IMR-90 (cell line): ENCODE measurements around the gene FAM234B. TPM values are rescaled to one million over a fixed set of nuclear protein-coding genes. Genes with fewer than 3 reads are reported as not detected.
A peak's percentile ranks its signal among the peaks of the same experiment; 100 is the strongest.

Experiments
- ATAC-seq: fragments of 200-7000 bp; cut with Tn5 transposase; 2 replicates; pipeline ENCODE4 v1.9.1; 2020; ENCODE audit warnings: low read depth, mild to moderate bottlenecking, moderate library complexity
- BruUV-seq: library from RNA; stranded (reverse); fragments of 400-500 nt; replicated peaks from 2 replicates; lab custom pipeline; 2021; lab: Mats Ljungman, UMichigan
- CTCF ChIA-PET: fragments of 300-600 bp; formaldehyde crosslinking; extraction: SDS; loops from one replicate; lab custom pipeline; 2021; ENCODE audit warnings: antibody characterized with exemption; lab: Yijun Ruan, JAX
- POLR2A ChIA-PET: fragments of 300-600 bp; sonication (Branson Sonifier 250); formaldehyde crosslinking; loops from one replicate; lab custom pipeline; 2022; ENCODE audit warnings: antibody characterized with exemption; ENCODE audit not compliant: unreplicated experiment; lab: Charles Lee
- DNase-seq: peaks from one replicate; pipeline ENCODE4 v3.0.0; 2013
- H2AFZ ChIP-seq: replicated peaks from 2 replicates; pipeline ENCODE3; 2013; ENCODE audit warnings: low read length, mild to moderate bottlenecking; ENCODE audit not compliant: poor library complexity
- H2AK5ac ChIP-seq: 2 replicates; pipeline ENCODE4 v1.6.1; 2013; ENCODE audit warnings: low read depth, low read length, inconsistent platforms
- H2AK9ac ChIP-seq: replicated peaks from 2 replicates; pipeline ENCODE3; 2013; ENCODE audit warnings: mild to moderate bottlenecking, low read depth, low read length, moderate library complexity; ENCODE audit not compliant: poor library complexity
- H2BK120ac ChIP-seq: 2 replicates; pipeline ENCODE4 v1.6.1; 2013; ENCODE audit warnings: low read depth, low read length, inconsistent platforms
- H2BK15ac ChIP-seq: 3 replicates; pipeline ENCODE4 v1.6.1; 2013; ENCODE audit warnings: low read depth, low read length, inconsistent platforms
- H2BK20ac ChIP-seq: 2 replicates; pipeline ENCODE4 v1.6.1; 2013; ENCODE audit warnings: low read depth, mild to moderate bottlenecking, inconsistent platforms, low read length, moderate library complexity
- H2BK5ac ChIP-seq: 2 replicates; pipeline ENCODE4 v1.6.1; 2013; ENCODE audit warnings: mild to moderate bottlenecking, low read depth, low read length, inconsistent platforms; ENCODE audit not compliant: poor library complexity, severe bottlenecking
- H3K14ac ChIP-seq: replicated peaks from 2 replicates; pipeline ENCODE4 v1.6.1; 2013; ENCODE audit warnings: low read depth, low read length, inconsistent platforms
- H3K18ac ChIP-seq: 2 replicates; pipeline ENCODE4 v1.6.1; 2013; ENCODE audit warnings: low read depth, low read length, control low read depth
- H3K23ac ChIP-seq: 2 replicates; pipeline ENCODE4 v1.6.1; 2013; ENCODE audit warnings: low read depth, low read length, inconsistent platforms
- H3K27ac ChIP-seq: 2 replicates; pipeline ENCODE4 v1.5.1; 2013; ENCODE audit warnings: mild to moderate bottlenecking, control low read depth, low read length; ENCODE audit not compliant: insufficient read depth
- H3K27me3 ChIP-seq: 2 replicates; pipeline ENCODE4 v1.6.1; 2013; ENCODE audit warnings: low read length; ENCODE audit not compliant: control insufficient read depth, insufficient read depth
- H3K36me3 ChIP-seq: 2 replicates; pipeline ENCODE4 v1.6.1; 2013; ENCODE audit warnings: low read length, mixed read lengths; ENCODE audit not compliant: control insufficient read depth, insufficient read depth
- H3K4ac ChIP-seq: 2 replicates; pipeline ENCODE4 v1.6.1; 2013; ENCODE audit warnings: low read depth, low read length, inconsistent platforms
- H3K4me1 ChIP-seq: 2 replicates; pipeline ENCODE4 v1.6.1; 2013; ENCODE audit warnings: low read length, mixed read lengths; ENCODE audit not compliant: control insufficient read depth, insufficient read depth
- H3K4me2 ChIP-seq: 2 replicates; pipeline ENCODE4 v1.6.1; 2013; ENCODE audit warnings: low read depth, mild to moderate bottlenecking, control low read depth, low read length, moderate library complexity
- H3K4me3 ChIP-seq: 2 replicates; pipeline ENCODE4 v1.5.1; 2013; ENCODE audit warnings: low read depth, mild to moderate bottlenecking, control low read depth, low read length, moderate library complexity; ENCODE audit not compliant: insufficient read depth
- H3K56ac ChIP-seq: 2 replicates; pipeline ENCODE4 v1.6.1; 2013; ENCODE audit warnings: low read length, inconsistent platforms; ENCODE audit not compliant: insufficient read depth; ENCODE audit errors: extremely low read depth
- H3K79me1 ChIP-seq, 2 experiments: 2 replicates each; pipeline ENCODE4 v1.6.1; 2013; ENCODE audit warnings: low read length in 2 of 2, inconsistent platforms in 1 of 2, low read depth in 1 of 2
- H3K9ac ChIP-seq: 2 replicates; pipeline ENCODE4 v1.6.1; 2013; ENCODE audit warnings: low read depth, low read length, control low read depth
- H3K9me1 ChIP-seq: 2 replicates; pipeline ENCODE4 v1.6.1; 2013; ENCODE audit warnings: low read length, inconsistent platforms; ENCODE audit not compliant: insufficient read depth
- H3K9me3 ChIP-seq: 2 replicates; pipeline ENCODE4 v1.6.1; 2013; ENCODE audit warnings: low read length; ENCODE audit not compliant: control insufficient read depth, insufficient read depth
- H4K20me1 ChIP-seq: 2 replicates; pipeline ENCODE4 v1.6.1; 2013; ENCODE audit warnings: low read length, inconsistent platforms; ENCODE audit not compliant: insufficient read depth
- H4K5ac ChIP-seq: 2 replicates; pipeline ENCODE4 v1.6.1; 2013; ENCODE audit warnings: mild to moderate bottlenecking, low read depth, low read length, control low read depth
- H4K8ac ChIP-seq, 2 experiments: 2 replicates each; pipeline ENCODE4 v1.6.1; 2013; ENCODE audit warnings: low read depth in 2 of 2, low read length in 2 of 2, control low read depth in 1 of 2, inconsistent platforms in 1 of 2
- H4K91ac ChIP-seq: 2 replicates; pipeline ENCODE4 v1.6.1; 2013; ENCODE audit warnings: low read depth, low read length, inconsistent platforms; ENCODE audit not compliant: insufficient read depth
- BHLHE40 ChIP-seq: fragments of 150-350 bp; IDR thresholded peaks from 2 replicates; pipeline ENCODE4 v1.6.1; 2016; ENCODE audit warnings: mild to moderate bottlenecking, low read depth, low read length
- CEBPB ChIP-seq: IDR thresholded peaks from 2 replicates; pipeline ENCODE4 v1.6.1; 2012; ENCODE audit warnings: low read depth, low read length, improper control_type of control experiment
- CHD1 ChIP-seq: IDR thresholded peaks from 2 replicates; pipeline ENCODE4 v1.6.1; 2012; ENCODE audit warnings: low read depth, low read length, improper control_type of control experiment
- CTCF ChIP-seq: conservative IDR thresholded peaks from 2 replicates; pipeline ENCODE4 v1.5.1; 2012; ENCODE audit warnings: mild to moderate bottlenecking, low read depth, low read length, improper control_type of control experiment
- ELK1 ChIP-seq: fragments of 150-350 bp; IDR thresholded peaks from 2 replicates; pipeline ENCODE4 v1.6.1; 2016; ENCODE audit warnings: low read depth, mild to moderate bottlenecking, low read length, moderate library complexity, borderline replicate concordance
- FOS ChIP-seq: fragments of 150-350 bp; IDR thresholded peaks from 2 replicates; pipeline ENCODE4 v1.6.1; 2016; ENCODE audit warnings: low read depth, low read length
- MAFK ChIP-seq: IDR thresholded peaks from 2 replicates; pipeline ENCODE4 v1.6.1; 2012; ENCODE audit warnings: low read depth, low read length, improper control_type of control experiment
- MAZ ChIP-seq: IDR thresholded peaks from 2 replicates; pipeline ENCODE4 v1.6.1; 2012; ENCODE audit warnings: low read depth, mild to moderate bottlenecking, low read length, improper control_type of control experiment, moderate library complexity, borderline replicate concordance
- MXI1 ChIP-seq: IDR thresholded peaks from 2 replicates; pipeline ENCODE4 v1.6.1; 2012; ENCODE audit warnings: low read depth, mild to moderate bottlenecking, low read length, moderate library complexity, borderline replicate concordance
- NFE2L2 ChIP-seq: fragments of 150-350 bp; IDR thresholded peaks from 2 replicates; pipeline ENCODE4 v1.6.1; 2016; ENCODE audit warnings: low read depth, mild to moderate bottlenecking, low read length
- POLR2A ChIP-seq: IDR thresholded peaks from 2 replicates; pipeline ENCODE4 v1.6.1; 2012; ENCODE audit warnings: mild to moderate bottlenecking, low read depth, low read length
- RAD21 ChIP-seq: IDR thresholded peaks from 2 replicates; pipeline ENCODE4 v1.6.1; 2012; ENCODE audit warnings: low read length, improper control_type of control experiment
- RCOR1 ChIP-seq: IDR thresholded peaks from 2 replicates; pipeline ENCODE4 v1.6.1; 2012; ENCODE audit warnings: mild to moderate bottlenecking, low read length, improper control_type of control experiment; ENCODE audit not compliant: insufficient replicate concordance
- RFX5 ChIP-seq: IDR thresholded peaks from 2 replicates; pipeline ENCODE4 v1.8.0; 2012; ENCODE audit warnings: low read depth, mild to moderate bottlenecking, low read length, moderate library complexity
- SMC3 ChIP-seq: fragments of 150-350 bp; IDR thresholded peaks from 2 replicates; pipeline ENCODE4 v1.6.1; 2016; ENCODE audit warnings: low read depth, mild to moderate bottlenecking, antibody characterized with exemption, low read length, moderate library complexity
- WGBS, 2 experiments: methylation state at CpG; one replicate each; pipeline versions ENCODE4 v1.1.5 to v1.1.7; 2013; ENCODE audit warnings: missing lambda C conversion rate in 2 of 2; ENCODE audit not compliant: insufficient read length in 1 of 2; ENCODE audit errors: extremely low coverage in 2 of 2; 5-methylcytosine and 5-hydroxymethylcytosine counted together
- dilution Hi-C: fragments of 300-500 bp; cut with HindIII; formaldehyde crosslinking; loops from one replicate; pipeline ENCODE4 v1.14.3; 2018; ENCODE audit warnings: low sequenced_read_pairs; ENCODE audit not compliant: unreplicated experiment
- in situ Hi-C: fragments of 300-500 bp; cut with MboI; formaldehyde crosslinking; loops from 3 replicates; pipeline ENCODE4 v1.14.3; 2019; ENCODE audit warnings: low sequenced_read_pairs, inconsistent platforms, mixed read lengths
- intact Hi-C: fragments of 100-400 bp; cut with micrococcal nuclease; formaldehyde crosslinking; loops from 2 replicates; pipeline ENCODE4 v1.10.0; 2022
- polyA plus RNA-seq, 3 experiments: library from polyadenylated mRNA; depleted of rRNA; stranded (reverse); fragments of >200 nt; gene quantifications; 2 replicates each; pipeline ENCODE4 v1.2.3, GENCODE V29; 2012; ENCODE audit warnings: low replicate concordance in 1 of 3
- total RNA-seq: library from RNA; depleted of rRNA; stranded (reverse); fragments of >200 nt; gene quantifications from 2 replicates; pipeline ENCODE4 v1.2.3, GENCODE V29; 2012
- TF ChIP-seq, protein P1 (sequence below): fragments of 150-350 bp; IDR thresholded peaks from 2 replicates; pipeline ENCODE4 v1.6.1; 2017; ENCODE audit warnings: mild to moderate bottlenecking, antibody characterized with exemption, low read length, low read depth

The FAM234B gene
- total and polyA plus RNA-seq, 2 of the 4 experiments (the other 2 are of a cell fraction) = 3.6 to 8.6 TPM

- dilution Hi-C loops = no loop called here
- intact Hi-C loops = no loop called here
- Histone ChIP-seq H3K79me1 (peaks cover 0 to 12% of the 10 kb centered on the region in 2 experiments; a peak in 2 of 4 replicates), H2AFZ (no peak overlapping the region), H2BK20ac (peak overlapping the region; percentile 9; the same call in 1 of the 2 replicates), H3K4ac (0 out of 2 replicates have a peak overlapping the region, but pooled peaks have one; percentile 10), H4K5ac (no peak overlapping the region), H3K18ac (no peak overlapping the region), H4K8ac (no peak overlapping the region), H3K4me3 (no peak overlapping the region), H3K9ac (no peak overlapping the region), H3K56ac (no peak overlapping the region), H2BK5ac (no peak overlapping the region), H2AK9ac (no peak overlapping the region), H3K27ac (no peak overlapping the region), H3K27me3 (no peaks in the 10 kb centered on the region), H4K20me1 (no peaks in the 10 kb centered on the region), H3K9me1 (peaks cover 14% of the 10 kb centered on the region), H3K9me3 (no peaks in the 10 kb centered on the region; the same call in 1 of the 2 replicates), H3K14ac (no peak overlapping the region), H3K23ac (no peak overlapping the region), H3K4me1 (peaks cover 26% of the 10 kb centered on the region), H2BK120ac (no peak overlapping the region), H3K36me3 (no peaks in the 10 kb centered on the region), H2AK5ac (0 out of 2 replicates have a peak overlapping the region, but pooled peaks have one; percentile 35), H2BK15ac (no peak overlapping the region), H3K4me2 (no peak overlapping the region), H4K91ac (no peak overlapping the region)
- ATAC-seq = no peak
- WGBS, 2 experiments = no CpG with 5 or more reads among the region's 3 CpGs
- in situ Hi-C loops = no loop called here
- DNase-seq = no peak
- POLR2A ChIA-PET = no interaction called here
- BruUV-seq = no TSS peak
- TF ChIP-seq BHLHE40 (no peak), FOS (no peak), MAZ (no peak), CTCF (no peak), CHD1 (no peak), SMC3 (no peak), RCOR1 (no peak), NFE2L2 (no peak), RAD21 (no peak), POLR2A (no peak), CEBPB (no peak), MXI1 (no peak), MAFK (no peak), RFX5 (no peak), ELK1 (no peak)
- TF ChIP-seq, protein P1, sequence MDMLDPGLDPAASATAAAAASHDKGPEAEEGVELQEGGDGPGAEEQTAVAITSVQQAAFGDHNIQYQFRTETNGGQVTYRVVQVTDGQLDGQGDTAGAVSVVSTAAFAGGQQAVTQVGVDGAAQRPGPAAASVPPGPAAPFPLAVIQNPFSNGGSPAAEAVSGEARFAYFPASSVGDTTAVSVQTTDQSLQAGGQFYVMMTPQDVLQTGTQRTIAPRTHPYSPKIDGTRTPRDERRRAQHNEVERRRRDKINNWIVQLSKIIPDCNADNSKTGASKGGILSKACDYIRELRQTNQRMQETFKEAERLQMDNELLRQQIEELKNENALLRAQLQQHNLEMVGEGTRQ = no peak
- CTCF ChIA-PET = no interaction called here
Observed at GRCh38 chr12:13104409-13104808, 60.2 kb downstream of the FAM234B start.
